HCT116 (cell line): ENCODE measurements around the gene AXDND1. TPM values are rescaled to one million over a fixed set of nuclear protein-coding genes. Genes with fewer than 3 reads are reported as not detected.

ENCODE experiments used
- ATAC-seq: fragments of 200-7000 bp; cut with Tn5 transposase; 2 replicates; pipeline ENCODE4 v1.9.1; 2020; ENCODE audit warnings: mild to moderate bottlenecking, moderate library complexity
- BruUV-seq: library from RNA; stranded (reverse); fragments of 400-500 nt; replicated peaks from 2 replicates; lab custom pipeline; 2021; lab: Mats Ljungman, UMichigan
- CTCF ChIA-PET: fragments of 300-600 bp; sonication (Branson Sonifier 250); formaldehyde crosslinking; loops from one replicate; lab custom pipeline; 2021; ENCODE audit warnings: antibody characterized with exemption; lab: Charles Lee
- POLR2A ChIA-PET: fragments of 300-600, 350-600 bp; sonication (Branson Sonifier 250); formaldehyde crosslinking; loops from one replicate; lab custom pipeline; 2021; ENCODE audit warnings: antibody characterized with exemption; lab: Charles Lee
- RAD21 ChIA-PET, 2 experiments: fragments of 300-600 bp; sonication (Branson Sonifier 250); formaldehyde crosslinking; loops; one replicate each; lab custom pipeline; 2023; ENCODE audit warnings: low total read pairs in 2 of 2; ENCODE audit not compliant: uncharacterized antibody in 2 of 2, unreplicated experiment in 2 of 2, low non-redundant PET in 1 of 2; lab: Charles Lee
- DNase-seq: peaks from one replicate; pipeline ENCODE4 v3.0.0-alpha.2; 2010; ENCODE audit warnings: low read depth, low spot score
- H2AFZ ChIP-seq: fragments of 200-600 bp; shearing (Covaris generic), sonication (generic); 2 replicates; pipeline ENCODE4 v1.6.1; 2017; ENCODE audit warnings: low read depth, mixed run types, mixed read lengths, antibody characterized with exemption, low read length; ENCODE audit not compliant: poor library complexity, severe bottlenecking
- H3K27ac ChIP-seq: 2 replicates; pipeline ENCODE4 v1.5.1; 2012; ENCODE audit warnings: low read depth, low read length
- H3K27me3 ChIP-seq: fragments of 200-600 bp; sonication (generic); 2 replicates; pipeline ENCODE4 v1.6.1; 2016; ENCODE audit warnings: mixed run types, low read length, mixed read lengths; ENCODE audit not compliant: insufficient read depth
- H3K36me3 ChIP-seq, 2 experiments: fragments of 200-500 bp in 1 of 2; fragments of 200-600 bp in 1 of 2; sonication (Bioruptor generic) in 1 of 2; sonication (generic) in 1 of 2; 2 replicates each; pipeline versions ENCODE4 v1.5.1 to v1.6.1; 2014 to 2016; ENCODE audit warnings: low read length in 2 of 2, inconsistent platforms in 1 of 2, mixed read lengths in 1 of 2, mixed run types in 1 of 2; ENCODE audit not compliant: insufficient read depth in 2 of 2, control insufficient read depth in 1 of 2
- H3K4me1 ChIP-seq, 2 experiments: fragments of 200-600 bp in 1 of 2; sonication (generic) in 1 of 2; 2 replicates each; pipeline versions ENCODE4 v1.5.1 to v1.6.1; 2012 to 2017; ENCODE audit warnings: low read length in 2 of 2, inconsistent platforms in 1 of 2, mild to moderate bottlenecking in 1 of 2, mixed read lengths in 1 of 2, mixed run types in 1 of 2, moderate library complexity in 1 of 2; ENCODE audit not compliant: insufficient read depth in 2 of 2, control insufficient read depth in 1 of 2
- H3K4me2 ChIP-seq: fragments of 200-600 bp; sonication (generic); 2 replicates; pipeline ENCODE4 v1.6.1; 2017; ENCODE audit warnings: mixed run types, low read length, mixed read lengths
- H3K4me3 ChIP-seq, 2 experiments: fragments of 200-600 bp in 1 of 2; sonication (generic) in 1 of 2; replicated peaks in 1 of 2; 2 replicates each; pipeline ENCODE4 v1.5.1; 2011 to 2016; ENCODE audit warnings: low read length in 2 of 2, control low read depth in 1 of 2, low read depth in 1 of 2, mild to moderate bottlenecking in 1 of 2, mixed read lengths in 1 of 2, mixed run types in 1 of 2
- H3K79me2 ChIP-seq: fragments of 200-600 bp; sonication (generic); 2 replicates; pipeline ENCODE4 v1.6.1; 2017; ENCODE audit warnings: mild to moderate bottlenecking, mixed run types, low read length, moderate library complexity, mixed read lengths; ENCODE audit not compliant: insufficient read depth
- H3K9ac ChIP-seq: fragments of 200-600 bp; sonication (generic); 2 replicates; pipeline ENCODE4 v1.6.1; 2016; ENCODE audit warnings: low read length, mixed read lengths
- H3K9me2 ChIP-seq: fragments of 200-600 bp; sonication (generic), shearing (Covaris generic); 2 replicates; pipeline ENCODE4 v1.6.1; 2017; ENCODE audit warnings: mixed run types, mild to moderate bottlenecking, moderate library complexity; ENCODE audit not compliant: insufficient read depth
- H3K9me3 ChIP-seq, 2 experiments: fragments of 200-500 bp in 1 of 2; fragments of 200-600 bp in 1 of 2; sonication (Bioruptor generic) in 1 of 2; sonication (generic) in 1 of 2; 2 replicates each; pipeline ENCODE4 v1.6.1; 2014 to 2017; ENCODE audit warnings: low read length in 2 of 2, mixed read lengths in 2 of 2, inconsistent platforms in 1 of 2, low read depth in 1 of 2, mild to moderate bottlenecking in 1 of 2, mixed run types in 1 of 2, moderate library complexity in 1 of 2; ENCODE audit not compliant: control insufficient read depth in 1 of 2, insufficient read depth in 1 of 2
- H4K20me1 ChIP-seq: fragments of 200-600 bp; sonication (generic), shearing (Covaris generic); 2 replicates; pipeline ENCODE4 v1.6.1; 2017; ENCODE audit warnings: mixed run types, mild to moderate bottlenecking, moderate library complexity; ENCODE audit not compliant: insufficient read depth
- CBX3 ChIP-seq: IDR thresholded peaks from 2 replicates; pipeline ENCODE4 v1.6.1; 2012; ENCODE audit warnings: low read depth
- ELF1 ChIP-seq: IDR thresholded peaks from 2 replicates; pipeline ENCODE4 v1.6.1; 2012; ENCODE audit warnings: low read depth, borderline replicate concordance
- EZH2phosphoT487 ChIP-seq: fragments of 200-600 bp; IDR thresholded peaks from 2 replicates; pipeline ENCODE4 v1.6.1; 2018; ENCODE audit warnings: antibody characterized with exemption, borderline replicate concordance
- FOSL1 ChIP-seq: IDR thresholded peaks from 2 replicates; pipeline ENCODE4 v1.6.1; 2012; ENCODE audit warnings: low read depth
- POLR2AphosphoS5 ChIP-seq: IDR thresholded peaks from 2 replicates; pipeline ENCODE4 v1.6.1; 2011; ENCODE audit warnings: mild to moderate bottlenecking, low read depth, low read length, moderate library complexity
- SIN3A ChIP-seq: IDR thresholded peaks from 2 replicates; pipeline ENCODE4 v1.6.1; 2012; ENCODE audit warnings: low read depth
- SP1 ChIP-seq: IDR thresholded peaks from 2 replicates; pipeline ENCODE4 v1.6.1; 2012; ENCODE audit warnings: low read depth
- TCF7L2 ChIP-seq: IDR thresholded peaks from 2 replicates; pipeline ENCODE4 v1.7.0; 2011; ENCODE audit warnings: borderline replicate concordance, inconsistent platforms; ENCODE audit not compliant: insufficient read depth, insufficient read length; ENCODE audit errors: extremely low read depth
- YY1 ChIP-seq: IDR thresholded peaks from 2 replicates; pipeline ENCODE4 v1.6.1; 2011; ENCODE audit warnings: low read length, low read depth, moderate library complexity, mild to moderate bottlenecking; ENCODE audit not compliant: insufficient replicate concordance; ENCODE audit errors: extremely low read depth
- ZFX ChIP-seq: fragments of 450-650 bp; IDR thresholded peaks from 2 replicates; pipeline ENCODE4 v1.6.1; 2017
- intact Hi-C: fragments of 100-400 bp; cut with micrococcal nuclease; formaldehyde crosslinking; loops from 2 replicates; pipeline ENCODE4 v1.10.0; 2022
- total RNA-seq: library from RNA; stranded (reverse); gene quantifications from one replicate; pipeline ENCODE4 v1.2.1, GENCODE V29; 2021; ENCODE audit not compliant: unreplicated experiment
- TF ChIP-seq, protein P1 (sequence below): IDR thresholded peaks from 2 replicates; pipeline ENCODE4 v1.6.1; 2011; ENCODE audit warnings: mild to moderate bottlenecking, low read length, moderate library complexity; ENCODE audit not compliant: insufficient replicate concordance; ENCODE audit errors: extremely low read depth
- TF ChIP-seq, protein P2 (sequence below): IDR thresholded peaks from 2 replicates; pipeline ENCODE4 v1.6.1; 2012; ENCODE audit warnings: low read depth
- TF ChIP-seq, protein P3 (sequence below): IDR thresholded peaks from 2 replicates; pipeline ENCODE4 v1.6.1; 2012
- TF ChIP-seq, protein P4 (sequence below), 3 experiments: fragments of 200-600 bp in 1 of 3; sonication (generic) in 1 of 3; IDR thresholded peaks in 2 of 3; conservative IDR thresholded peaks in 1 of 3; 2 replicates each; pipeline ENCODE4 v1.5.1; 2012 to 2017; ENCODE audit warnings: low read depth in 2 of 3, low read length in 2 of 3, antibody characterized with exemption in 1 of 3, borderline replicate concordance in 1 of 3, control low read depth in 1 of 3, mild to moderate bottlenecking in 1 of 3, mixed read lengths in 1 of 3, mixed run types in 1 of 3, moderate library complexity in 1 of 3; ENCODE audit not compliant: insufficient read depth in 1 of 3

AXDND1 gene
- total RNA-seq, 1 experiment from 2014 or later: 2.3 TPM

DNA sequence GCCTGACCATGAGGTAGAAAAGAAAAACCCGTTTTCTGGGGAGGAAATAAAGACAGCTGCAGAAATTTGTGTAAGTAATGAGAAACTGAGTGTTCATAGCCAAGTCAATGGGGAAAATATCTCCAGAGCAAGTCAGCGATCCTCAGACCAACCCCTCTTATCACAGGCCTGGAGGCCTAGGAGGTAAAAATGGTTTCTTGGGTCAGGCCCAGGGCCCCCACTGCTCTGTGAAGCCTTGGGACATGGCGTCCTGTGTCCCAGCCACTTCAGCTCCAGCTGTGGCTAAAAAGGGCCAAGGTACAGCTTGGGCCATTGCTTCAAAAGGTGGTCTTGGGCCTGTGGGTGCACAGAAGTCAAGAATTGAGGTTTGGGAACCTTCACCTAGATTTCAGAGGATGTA lies 108.9 kb downstream of the AXDND1 start:
- intact Hi-C loops: no loop called here
- H2AFZ ChIP-seq: no peak overlapping the region

More for the DNA sequence above, 108.9 kb downstream of the AXDND1 start:
- no peak overlapping the region for H3K27ac ChIP-seq
- peaks cover 18 to 20% of the 10 kb centered on the region in 2 experiments; a peak in 3 of 4 replicates for H3K9me3 ChIP-seq
- no peak overlapping the region for H3K4me2 ChIP-seq
- TF ChIP-seq EZH2phosphoT487 (no peak), ZFX (no peak), TCF7L2 (no peak), ELF1 (no peak), FOSL1 (no peak), YY1 (no peak), SIN3A (no peak), POLR2AphosphoS5 (no peak), CBX3 (no peak), SP1 (no peak)
- TF ChIP-seq, protein P1, sequence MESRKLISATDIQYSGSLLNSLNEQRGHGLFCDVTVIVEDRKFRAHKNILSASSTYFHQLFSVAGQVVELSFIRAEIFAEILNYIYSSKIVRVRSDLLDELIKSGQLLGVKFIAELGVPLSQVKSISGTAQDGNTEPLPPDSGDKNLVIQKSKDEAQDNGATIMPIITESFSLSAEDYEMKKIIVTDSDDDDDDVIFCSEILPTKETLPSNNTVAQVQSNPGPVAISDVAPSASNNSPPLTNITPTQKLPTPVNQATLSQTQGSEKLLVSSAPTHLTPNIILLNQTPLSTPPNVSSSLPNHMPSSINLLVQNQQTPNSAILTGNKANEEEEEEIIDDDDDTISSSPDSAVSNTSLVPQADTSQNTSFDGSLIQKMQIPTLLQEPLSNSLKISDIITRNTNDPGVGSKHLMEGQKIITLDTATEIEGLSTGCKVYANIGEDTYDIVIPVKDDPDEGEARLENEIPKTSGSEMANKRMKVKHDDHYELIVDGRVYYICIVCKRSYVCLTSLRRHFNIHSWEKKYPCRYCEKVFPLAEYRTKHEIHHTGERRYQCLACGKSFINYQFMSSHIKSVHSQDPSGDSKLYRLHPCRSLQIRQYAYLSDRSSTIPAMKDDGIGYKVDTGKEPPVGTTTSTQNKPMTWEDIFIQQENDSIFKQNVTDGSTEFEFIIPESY: no peak
- TF ChIP-seq, protein P2, sequence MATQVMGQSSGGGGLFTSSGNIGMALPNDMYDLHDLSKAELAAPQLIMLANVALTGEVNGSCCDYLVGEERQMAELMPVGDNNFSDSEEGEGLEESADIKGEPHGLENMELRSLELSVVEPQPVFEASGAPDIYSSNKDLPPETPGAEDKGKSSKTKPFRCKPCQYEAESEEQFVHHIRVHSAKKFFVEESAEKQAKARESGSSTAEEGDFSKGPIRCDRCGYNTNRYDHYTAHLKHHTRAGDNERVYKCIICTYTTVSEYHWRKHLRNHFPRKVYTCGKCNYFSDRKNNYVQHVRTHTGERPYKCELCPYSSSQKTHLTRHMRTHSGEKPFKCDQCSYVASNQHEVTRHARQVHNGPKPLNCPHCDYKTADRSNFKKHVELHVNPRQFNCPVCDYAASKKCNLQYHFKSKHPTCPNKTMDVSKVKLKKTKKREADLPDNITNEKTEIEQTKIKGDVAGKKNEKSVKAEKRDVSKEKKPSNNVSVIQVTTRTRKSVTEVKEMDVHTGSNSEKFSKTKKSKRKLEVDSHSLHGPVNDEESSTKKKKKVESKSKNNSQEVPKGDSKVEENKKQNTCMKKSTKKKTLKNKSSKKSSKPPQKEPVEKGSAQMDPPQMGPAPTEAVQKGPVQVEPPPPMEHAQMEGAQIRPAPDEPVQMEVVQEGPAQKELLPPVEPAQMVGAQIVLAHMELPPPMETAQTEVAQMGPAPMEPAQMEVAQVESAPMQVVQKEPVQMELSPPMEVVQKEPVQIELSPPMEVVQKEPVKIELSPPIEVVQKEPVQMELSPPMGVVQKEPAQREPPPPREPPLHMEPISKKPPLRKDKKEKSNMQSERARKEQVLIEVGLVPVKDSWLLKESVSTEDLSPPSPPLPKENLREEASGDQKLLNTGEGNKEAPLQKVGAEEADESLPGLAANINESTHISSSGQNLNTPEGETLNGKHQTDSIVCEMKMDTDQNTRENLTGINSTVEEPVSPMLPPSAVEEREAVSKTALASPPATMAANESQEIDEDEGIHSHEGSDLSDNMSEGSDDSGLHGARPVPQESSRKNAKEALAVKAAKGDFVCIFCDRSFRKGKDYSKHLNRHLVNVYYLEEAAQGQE: no peak
- TF ChIP-seq, protein P3, sequence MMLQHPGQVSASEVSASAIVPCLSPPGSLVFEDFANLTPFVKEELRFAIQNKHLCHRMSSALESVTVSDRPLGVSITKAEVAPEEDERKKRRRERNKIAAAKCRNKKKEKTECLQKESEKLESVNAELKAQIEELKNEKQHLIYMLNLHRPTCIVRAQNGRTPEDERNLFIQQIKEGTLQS: no peak
- TF ChIP-seq, protein P4, sequence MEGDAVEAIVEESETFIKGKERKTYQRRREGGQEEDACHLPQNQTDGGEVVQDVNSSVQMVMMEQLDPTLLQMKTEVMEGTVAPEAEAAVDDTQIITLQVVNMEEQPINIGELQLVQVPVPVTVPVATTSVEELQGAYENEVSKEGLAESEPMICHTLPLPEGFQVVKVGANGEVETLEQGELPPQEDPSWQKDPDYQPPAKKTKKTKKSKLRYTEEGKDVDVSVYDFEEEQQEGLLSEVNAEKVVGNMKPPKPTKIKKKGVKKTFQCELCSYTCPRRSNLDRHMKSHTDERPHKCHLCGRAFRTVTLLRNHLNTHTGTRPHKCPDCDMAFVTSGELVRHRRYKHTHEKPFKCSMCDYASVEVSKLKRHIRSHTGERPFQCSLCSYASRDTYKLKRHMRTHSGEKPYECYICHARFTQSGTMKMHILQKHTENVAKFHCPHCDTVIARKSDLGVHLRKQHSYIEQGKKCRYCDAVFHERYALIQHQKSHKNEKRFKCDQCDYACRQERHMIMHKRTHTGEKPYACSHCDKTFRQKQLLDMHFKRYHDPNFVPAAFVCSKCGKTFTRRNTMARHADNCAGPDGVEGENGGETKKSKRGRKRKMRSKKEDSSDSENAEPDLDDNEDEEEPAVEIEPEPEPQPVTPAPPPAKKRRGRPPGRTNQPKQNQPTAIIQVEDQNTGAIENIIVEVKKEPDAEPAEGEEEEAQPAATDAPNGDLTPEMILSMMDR (IDR thresholded peaks at IDR 0.05 in 2 of 3, conservative IDR thresholded peaks at IDR 0.05 in 1 of 3; ENCODE audit: borderline replicate concordance in 1 of 3, insufficient read depth in 1 of 3, low read depth in 2 of 3, low read length in 2 of 3): no peak
- H3K36me3 ChIP-seq: no peaks in the 10 kb centered on the region
- no peaks in the 10 kb centered on the region for H3K79me2 ChIP-seq
- H4K20me1 ChIP-seq: no peaks in the 10 kb centered on the region
- no peaks in the 10 kb centered on the region for H3K27me3 ChIP-seq
- RAD21 ChIA-PET: no interaction called here
- H3K4me1 ChIP-seq: no peaks in the 10 kb centered on the region
- POLR2A ChIA-PET: no interaction called here
- no peak overlapping the region for H3K9ac ChIP-seq
- DNase-seq (no peak), ATAC-seq (no peak)
- CTCF ChIA-PET: no interaction called here
- no peaks in the 10 kb centered on the region for H3K9me2 ChIP-seq
- H3K4me3 ChIP-seq: no peak overlapping the region
- BruUV-seq: no TSS peak
